ENCODE results near the gene TLR1.
"Not testable (repeated sequence)": the region's sequence is repeated elsewhere in the genome, so short reads cannot be mapped to it uniquely, and the experiment has no call there.

The TLR1 gene

DNA sequence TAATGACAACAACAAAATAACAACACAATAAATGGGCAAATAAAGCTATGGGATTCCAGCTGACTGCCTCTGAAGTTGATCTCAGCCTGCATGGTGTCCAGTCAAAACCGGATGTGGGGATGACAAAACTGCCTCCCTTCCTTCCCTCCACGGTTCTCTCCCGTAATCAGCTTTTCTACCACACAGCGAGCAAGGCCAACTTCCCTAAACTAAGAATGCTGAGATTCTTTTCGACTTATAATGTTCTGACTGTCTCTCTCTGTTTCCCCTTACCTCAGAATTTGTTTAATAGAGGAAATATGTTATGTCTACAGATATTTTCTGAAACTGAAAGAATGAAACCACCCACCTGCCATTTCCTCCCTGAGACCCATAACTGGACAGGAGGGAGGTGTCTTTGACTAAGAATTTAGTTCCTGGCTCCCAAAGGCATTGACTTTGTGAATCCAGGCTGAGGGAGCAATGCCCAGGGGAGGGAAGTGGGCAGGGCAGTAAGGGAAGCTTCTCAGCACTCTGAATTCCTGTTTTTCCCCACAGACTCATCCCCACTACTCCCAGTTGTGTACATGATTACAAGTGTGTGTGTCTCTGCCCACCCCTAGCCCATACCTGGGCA is 1.0 kb upstream of the TLR1 start:
- DNase-seq (ENCODE audit: low spot score), result peak; percentile 37

DNA sequence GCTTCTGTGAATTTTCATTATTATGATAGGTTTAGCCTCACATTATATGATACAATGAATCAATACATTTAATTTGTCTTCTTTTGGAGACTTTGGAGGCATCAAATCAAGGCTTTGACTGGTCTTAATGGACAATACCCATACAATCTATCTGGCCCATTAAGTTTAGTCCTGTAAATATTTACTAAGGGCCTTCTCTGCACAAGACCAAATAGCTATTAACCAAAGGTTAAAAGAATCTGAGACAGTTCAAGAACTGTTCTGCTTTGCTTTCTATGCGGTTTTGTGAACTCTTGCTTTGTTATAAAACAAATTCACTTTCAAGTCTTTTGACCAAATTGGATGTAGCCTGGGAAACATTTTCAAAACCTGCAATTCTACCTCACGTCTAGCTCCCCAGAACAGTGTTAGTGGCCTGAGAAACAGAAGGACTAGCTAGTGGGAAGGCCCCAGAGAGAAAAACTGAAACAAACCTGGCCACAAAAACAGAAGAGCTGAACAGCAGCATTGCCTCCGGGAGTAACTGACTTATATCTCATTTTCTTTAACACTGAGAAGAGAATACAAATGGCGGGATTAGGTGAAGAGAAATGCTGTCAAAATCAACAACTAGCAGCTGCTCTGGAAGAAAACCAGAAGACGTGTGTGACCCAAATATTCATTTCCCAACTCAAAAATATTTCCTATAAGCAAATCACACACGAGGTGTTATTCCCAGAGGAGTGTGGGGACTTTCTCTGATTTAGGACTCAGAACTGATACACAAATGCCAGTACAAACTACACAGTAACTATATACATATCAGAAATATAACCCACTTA is 548 bp downstream of the TLR1 start:
- DNase-seq (ENCODE audit: low spot score), result peak; percentile 19

DNA sequence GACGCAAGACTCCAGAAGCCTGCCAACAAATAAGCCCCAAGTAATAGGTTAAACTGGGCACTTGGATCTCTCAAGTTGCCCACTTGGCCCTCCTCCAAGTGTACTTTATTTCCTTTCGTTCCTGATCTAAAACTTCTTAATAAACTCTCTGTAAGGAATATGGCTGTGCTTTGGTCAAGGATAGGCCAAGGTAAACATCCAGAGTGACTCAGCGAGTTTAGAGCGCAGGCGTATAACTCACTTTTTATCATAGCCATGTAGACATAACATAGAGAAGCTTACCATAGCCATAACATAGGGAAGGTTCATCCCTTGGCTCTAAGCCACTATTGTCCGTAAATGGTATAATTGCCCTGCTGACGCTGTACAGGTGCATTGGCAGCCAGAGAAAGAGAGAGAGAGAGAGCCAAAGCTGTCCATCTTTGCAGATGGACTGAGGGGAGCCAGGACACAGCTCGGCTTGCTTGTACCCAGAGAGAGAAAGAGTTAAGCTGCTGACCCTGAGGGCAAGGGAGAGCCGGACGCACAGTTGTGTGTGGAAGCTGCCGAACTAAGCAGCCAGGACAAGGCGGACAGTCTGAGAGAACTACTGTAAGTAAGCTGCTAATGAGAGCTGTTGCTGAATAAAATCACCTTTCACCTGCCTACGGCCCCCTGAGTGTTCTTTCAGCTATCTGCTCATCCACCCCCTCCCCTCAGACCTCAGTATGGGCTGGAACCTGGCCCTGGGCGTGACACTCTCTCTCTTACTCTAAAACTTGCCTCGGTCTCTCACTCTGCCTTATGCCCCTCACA is 1.8 kb downstream of the TLR1 start:
- DNase-seq (ENCODE audit: low spot score), result no peak

DNA sequence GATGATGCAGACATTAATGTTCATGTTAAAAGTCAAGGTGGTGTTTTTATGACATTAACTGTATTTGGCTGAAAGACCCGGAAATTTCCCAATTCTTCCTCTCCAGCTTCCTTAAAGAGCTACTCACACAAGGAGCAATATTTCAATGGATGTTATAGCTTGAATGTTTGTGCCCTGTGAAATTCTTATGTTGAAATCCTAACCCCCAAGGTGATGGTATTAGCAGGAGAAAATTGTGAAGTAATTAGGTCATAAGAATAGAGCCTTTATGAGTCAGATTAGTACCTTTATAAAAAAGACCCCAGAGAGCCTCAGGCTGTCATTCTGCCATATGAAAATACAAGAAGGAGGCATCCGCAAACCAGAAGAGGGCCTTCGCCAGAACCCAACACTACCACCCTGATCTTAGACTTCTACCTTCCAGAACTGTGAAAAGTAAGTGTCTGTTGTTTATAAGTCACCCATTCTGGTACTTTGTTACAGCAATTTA is 3.6 kb downstream of the TLR1 start:
- no peak for DNase-seq (ENCODE audit: low spot score)

DNA sequence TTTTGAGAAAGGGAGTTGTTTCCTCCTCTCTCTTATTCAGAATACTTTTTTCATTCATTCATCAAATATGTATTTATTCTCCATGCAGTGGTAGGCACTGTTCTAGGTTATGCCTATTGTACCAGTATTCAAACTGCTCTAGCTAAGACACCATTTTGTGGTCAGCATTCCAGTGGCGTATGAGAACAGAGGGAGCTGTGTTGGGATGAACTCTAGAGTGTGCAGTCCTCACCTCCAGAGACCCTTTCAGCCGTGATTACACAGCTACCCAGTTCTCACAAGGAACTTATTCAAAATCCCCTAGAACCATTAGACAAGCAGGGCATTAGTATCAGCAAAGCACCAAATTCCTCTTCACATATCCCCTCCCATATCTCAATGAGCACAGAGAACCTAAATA is 4.2 kb downstream of the TLR1 start:
- DNase-seq (ENCODE audit: low spot score), result no peak

DNA sequence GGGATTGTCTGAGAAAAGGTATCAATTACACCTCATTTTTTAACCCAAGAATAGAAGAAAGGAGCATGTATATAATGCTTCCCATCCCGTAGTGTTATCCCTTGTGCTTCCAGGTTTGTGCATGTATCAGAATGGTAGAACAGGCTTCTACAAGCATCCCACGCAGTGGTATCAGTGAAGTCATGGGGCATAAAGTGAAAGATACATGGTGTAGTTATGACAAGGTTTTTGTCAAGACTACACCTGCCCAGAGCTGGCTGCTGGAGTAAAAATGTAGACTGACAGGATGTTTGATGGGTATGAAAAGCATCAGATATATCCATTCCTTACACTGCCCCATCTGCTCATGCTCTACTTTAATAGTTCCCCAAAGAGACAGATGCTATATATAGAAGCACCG is 9.5 kb downstream of the TLR1 start:
- no peak for DNase-seq (ENCODE audit: low spot score)

DNA sequence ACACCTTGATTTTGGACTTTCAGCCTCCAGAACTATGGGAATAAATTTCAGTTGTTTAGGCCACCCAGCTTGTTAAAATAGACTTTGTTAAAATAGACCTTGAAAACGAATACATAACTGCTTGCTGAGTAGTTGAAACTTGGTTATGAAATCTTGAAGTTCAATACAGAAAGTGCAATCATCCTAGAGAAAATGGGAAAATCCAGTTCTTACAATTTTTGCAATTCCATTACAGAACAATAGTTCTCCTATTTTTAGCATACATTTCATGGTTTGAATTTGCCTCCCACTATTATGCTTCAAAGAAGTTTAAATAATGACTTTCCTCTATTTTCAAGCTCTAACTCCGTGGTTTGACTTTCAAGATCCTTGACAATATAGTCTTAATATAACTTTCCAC is 10.5 kb downstream of the TLR1 start:
- no peak for DNase-seq (ENCODE audit: low spot score)

DNA sequence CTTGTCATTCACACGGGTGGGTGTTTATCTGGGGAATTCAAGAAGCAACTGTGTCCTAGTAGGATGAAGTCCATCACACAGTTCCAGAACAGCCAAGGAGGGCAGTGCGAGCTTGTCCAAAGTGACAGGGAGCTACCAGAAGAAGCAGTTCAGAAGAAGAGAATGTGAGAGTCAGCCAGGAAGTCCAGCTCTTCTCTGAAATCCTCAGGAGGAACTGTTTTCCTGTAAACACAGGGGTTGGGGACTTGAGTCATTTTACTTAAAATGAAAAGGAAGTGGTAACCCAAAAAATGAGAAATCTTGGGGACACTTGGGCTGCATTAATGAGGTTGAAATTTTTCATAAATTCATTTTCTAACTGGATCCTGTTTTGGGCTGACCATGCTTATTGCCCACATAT is 13.6 kb downstream of the TLR1 start:
- DNase-seq (ENCODE audit: low spot score), result no peak

DNA sequence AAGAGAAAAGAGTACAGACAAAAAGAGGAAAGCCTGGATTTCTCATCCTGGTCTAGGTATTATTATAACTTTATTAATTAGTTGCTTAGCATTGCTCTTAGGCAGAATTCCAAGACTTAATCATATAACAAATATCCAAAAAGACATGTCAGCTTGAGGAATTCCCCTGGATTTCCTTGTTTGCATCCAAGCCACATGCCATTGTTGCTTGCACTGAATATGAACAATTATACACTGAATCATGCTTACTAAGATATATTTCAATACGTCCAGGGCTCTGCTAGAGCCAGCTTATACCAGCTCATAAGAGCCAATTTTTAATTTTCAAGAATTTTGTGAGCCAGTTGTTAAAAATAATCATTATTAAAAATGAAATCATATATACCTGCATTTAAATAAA is 16.3 kb downstream of the TLR1 start:
- no peak for DNase-seq (ENCODE audit: low spot score)

DNA sequence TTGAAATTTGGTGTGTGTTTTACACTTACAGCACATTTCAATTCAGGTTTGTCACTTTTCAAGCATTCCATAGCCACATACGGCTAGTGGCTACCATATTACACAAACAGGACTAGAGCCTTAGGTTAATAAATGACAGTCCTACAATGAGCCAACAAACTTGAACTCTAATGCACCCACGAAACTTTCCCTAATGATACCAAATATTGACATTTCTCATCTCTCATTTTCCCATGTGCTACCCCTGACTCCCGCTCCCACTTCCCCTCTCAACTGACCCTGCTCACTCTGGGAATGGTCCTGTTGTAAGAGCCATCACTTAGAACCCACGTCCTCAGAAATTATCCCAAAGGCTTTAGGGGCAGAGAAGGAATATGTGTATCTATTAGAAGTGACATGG is 16.9 kb downstream of the TLR1 start:
- no peak for DNase-seq (ENCODE audit: low spot score)

DNA sequence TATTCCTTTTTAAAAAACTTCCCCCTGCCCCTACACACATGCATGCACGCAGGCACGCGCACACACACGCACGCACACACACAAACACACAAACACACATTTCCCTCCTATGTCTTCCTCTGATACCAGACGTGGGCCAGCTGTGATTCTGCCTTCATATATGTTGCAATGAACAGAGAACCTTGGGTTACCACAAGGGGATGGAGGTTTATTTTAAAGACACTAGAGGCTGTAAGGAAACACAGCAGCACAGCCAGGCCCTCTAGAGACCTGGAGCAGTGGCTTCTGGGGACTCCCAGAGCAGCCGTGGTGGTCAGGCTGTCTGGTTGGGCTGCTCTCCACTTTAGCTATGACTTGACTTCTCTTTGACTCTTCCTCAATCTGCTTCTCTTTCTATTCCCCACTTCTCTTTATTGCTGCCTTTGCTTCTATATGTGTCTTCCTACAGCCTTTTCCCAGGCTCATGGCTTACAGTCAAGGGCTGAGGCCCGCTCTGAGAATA is 18.6 kb downstream of the TLR1 start:
- no peak for DNase-seq (ENCODE audit: low spot score)

DNA sequence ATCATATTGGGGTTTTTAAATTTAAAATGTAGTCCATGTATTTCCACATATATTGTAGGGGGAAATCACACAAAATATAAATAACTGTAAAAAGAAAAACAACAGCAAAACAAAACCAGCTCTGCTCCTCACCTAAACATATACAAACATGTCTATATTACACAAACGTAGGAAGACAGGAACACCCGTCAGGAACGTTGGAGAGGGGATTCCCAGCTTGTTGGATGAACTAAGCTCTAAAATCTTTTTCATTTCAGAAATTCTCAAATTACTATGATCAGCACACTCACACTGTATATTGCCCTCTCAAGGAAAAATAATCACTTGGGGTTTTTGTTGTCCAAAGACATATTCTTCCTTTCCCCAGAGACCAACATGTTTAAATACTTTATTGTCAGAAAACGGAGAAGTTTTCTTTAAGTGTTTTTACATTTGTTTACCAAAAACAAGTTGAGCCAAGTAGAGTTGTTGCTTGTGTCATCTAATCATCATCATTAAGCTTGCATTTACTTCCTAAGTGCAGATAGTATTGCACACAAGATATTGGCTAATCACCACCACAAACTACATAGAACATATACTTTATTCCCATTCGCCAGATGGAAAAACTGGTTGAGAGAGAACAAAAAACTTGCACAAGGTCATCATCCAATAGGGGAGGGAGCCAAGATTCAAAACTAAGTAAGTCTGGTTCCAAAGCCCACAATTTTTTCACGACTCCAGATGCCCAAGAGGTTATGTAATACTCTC is 19.4 kb downstream of the TLR1 start:
- DNase-seq (ENCODE audit: low spot score), result no peak

DNA sequence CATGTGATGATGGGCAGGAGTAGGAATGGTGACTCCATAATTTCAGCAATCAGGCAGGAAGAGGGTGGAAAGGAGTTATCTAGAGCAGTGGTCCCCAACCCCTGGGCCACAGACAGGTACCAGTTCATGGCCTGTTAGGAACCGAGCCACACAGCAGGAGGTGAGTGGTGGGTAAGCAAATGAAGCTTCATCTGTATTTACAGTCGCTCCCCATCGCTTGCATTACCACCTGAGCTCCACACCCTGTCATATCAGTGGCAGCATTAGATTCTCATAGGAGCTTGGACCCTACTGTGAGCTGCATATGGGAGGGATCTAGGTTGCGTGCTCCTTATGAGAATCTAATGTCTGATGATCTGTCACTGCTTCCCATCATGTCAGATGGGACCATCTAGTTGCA is 20.4 kb downstream of the TLR1 start:
- DNase-seq (ENCODE audit: low spot score), result no peak

DNA sequence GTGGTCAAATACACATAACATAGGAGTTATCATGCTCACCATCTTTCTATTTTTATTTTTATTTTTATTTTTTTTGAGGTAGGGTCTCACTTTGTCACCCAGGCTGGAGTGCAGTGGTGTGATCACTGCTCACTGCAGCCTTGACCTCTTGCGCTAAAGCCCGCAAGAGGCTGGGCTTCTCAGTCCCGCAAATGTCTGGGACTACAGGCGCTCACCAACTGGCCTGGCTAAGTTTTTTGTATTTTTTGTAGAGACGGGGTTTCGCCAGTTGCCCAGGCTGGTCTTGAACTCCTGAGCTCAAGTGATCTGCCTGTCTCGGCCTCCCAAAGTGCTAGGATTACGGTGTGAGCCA is 21.5 kb downstream of the TLR1 start:
- DNase-seq (ENCODE audit: low spot score), result no peak

DNA sequence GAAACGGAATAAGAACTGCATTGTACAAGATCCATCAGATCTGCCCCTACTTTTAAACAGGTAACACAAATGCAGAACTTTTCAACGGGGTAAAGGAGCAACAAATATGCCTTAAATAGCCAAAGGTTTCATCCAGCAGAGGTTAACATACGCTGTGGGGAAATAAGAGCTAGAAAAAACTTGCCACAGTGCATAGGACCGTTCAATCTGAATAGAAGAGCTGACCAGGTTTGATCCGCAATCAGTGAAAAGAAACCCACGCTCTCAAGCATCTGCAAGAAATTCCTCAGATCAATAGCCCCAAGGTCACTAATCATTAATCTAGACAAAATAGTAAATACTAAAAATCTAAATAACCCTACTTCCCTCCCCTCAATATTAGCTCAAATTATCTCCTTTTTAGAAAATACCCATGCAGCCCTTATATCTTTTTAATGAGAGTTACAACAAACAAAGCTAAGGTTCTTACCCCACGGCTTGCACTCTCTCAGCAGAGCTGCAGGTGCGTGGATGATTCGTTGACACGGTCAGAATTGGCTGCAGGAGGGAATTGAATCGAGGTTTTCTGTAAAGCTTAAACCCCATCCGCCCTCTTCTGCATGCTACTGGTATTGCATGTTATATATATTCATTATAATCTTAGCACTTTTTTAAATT is 22.0 kb downstream of the TLR1 start, which contains the start of gene TLR10:
TLR10 (minus strand) TSS at position 539 of the 657 bp plus-strand sequence. CDS start 7,400 bp downstream, outside the sequence.
- peak; percentile 65 for DNase-seq (ENCODE audit: low spot score)

DNA sequence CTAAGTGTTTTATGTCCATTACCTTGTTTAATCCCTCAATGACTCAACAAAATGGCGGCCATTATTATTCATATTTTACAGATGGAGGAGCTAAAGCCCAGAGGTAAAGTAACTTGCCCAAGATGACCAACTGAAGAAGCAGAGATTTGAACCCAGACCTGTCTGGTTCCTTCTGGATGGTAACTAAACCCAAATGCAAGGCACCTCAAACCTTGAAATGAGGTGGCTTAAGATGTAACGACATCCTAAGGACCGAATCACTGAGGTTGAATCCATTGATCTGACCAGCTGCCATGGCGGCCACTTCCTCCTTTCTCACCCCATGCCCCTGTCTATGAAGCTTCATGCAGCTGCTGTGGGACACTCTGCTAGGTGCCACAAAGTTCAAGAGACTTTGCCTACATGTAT is 22.7 kb downstream of the TLR1 start:
- no peak for DNase-seq (ENCODE audit: low spot score)

DNA sequence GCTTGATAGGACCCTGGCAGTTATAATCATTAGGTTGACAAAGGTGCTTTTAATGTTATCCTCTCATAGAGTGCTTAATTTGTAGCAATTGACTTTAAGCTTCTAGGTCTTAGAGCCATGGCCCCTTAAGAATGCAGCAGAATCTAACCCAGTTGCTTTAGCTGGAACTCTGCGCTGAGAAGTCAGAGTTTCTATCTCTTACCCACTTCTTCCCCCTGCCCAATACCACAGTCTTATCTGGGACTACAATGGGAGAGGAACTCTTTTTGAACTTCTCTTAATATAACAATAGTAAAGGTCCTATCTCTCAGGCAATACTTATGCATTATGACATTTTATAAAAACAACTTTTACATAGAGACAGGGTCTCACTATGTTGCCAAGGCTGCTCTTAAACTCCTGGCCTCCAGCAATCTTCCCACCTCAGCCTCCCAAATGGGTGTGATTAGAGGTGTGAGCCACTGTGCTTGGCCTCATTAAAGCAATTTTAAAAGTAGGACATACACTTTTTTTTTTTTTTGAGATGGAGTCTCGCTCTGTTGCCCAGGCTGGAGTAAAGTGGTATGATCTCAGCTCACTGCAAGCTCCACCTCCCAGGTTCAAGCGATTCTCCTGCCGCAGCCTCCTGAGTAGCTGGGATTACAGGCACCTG is 23.6 kb downstream of the TLR1 start:
- DNase-seq (ENCODE audit: low spot score), result no peak

DNA sequence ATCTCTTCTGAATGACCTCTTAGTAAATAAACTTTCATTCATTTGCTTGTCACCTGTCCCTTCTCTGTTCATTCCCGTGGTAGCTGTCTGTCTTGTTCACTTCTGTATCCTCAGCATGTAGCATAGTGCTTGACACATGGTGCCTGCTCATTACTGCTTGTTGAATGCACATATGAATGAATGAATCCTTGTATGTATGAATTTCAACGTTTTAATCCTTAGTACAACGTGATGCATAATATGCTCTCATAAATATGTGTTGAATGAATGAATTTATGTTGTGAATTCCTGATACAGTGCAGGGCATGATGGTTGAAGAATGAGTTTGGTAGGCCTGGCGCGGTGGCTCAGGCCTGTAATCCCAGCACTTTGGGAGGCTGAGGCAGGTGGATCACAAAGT is 24.8 kb downstream of the TLR1 start:
- DNase-seq (ENCODE audit: low spot score), result no peak

DNA sequence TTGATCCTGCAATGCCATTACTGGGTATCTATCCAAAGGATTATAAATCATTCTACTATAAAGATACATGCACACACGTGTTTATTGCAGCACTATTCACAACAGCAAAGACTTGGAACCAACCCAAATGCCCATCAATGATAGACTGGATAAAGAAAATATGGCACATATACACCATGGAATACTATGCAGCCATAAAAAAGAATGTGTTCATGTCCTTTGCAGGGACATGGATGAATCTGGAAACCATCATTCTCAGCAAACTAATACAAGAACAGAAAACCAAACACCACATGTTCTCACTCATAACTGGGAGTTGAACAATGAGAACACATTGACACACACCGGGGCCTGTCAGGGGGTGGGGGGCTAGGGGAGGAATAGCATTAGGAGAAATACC is 26.7 kb downstream of the TLR1 start:
- DNase-seq (ENCODE audit: low spot score), result not testable (repeated sequence)

DNA sequence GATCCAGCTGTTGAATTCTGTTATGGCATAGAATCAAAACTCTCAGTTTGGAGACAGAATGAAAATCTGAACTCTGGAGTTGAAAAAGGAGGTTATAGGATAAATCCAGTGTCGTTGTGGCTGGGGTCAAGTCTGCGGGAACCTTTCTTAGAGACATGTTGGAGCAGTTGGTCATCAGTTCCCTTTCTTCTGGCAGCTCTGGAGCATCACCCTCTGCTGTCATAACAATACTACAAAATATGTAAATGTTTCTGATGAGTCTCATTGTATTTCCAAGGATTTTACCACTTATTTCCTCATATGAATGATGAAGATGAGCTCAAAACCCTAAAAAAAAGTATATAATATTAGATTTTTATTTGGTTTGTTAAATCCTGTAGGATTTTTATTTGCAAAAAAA is 29.3 kb downstream of the TLR1 start:
- no peak for DNase-seq (ENCODE audit: low spot score)

All from CD4-positive, alpha-beta T cell treated with Interleukin-2 at 100 ng/mL for 4 hours (primary cell).